Measurements from ENCODE around the gene SLC9A9.
"Not testable (repeated sequence)": the region's sequence is repeated elsewhere in the genome, so short reads cannot be mapped to it uniquely, and the experiment has no call there.

Gene SLC9A9

GRCh38 chr3:143551761-143552160, 296.5 kb downstream of the SLC9A9 start:
- no peak for DNase-seq (ENCODE audit: low read depth)

- DNase-seq (ENCODE audit: low read depth) = no peak
Observed at GRCh38 chr3:143548861-143549497, 299.3 kb downstream of the SLC9A9 start.

GRCh38 chr3:143548393-143548792, 299.9 kb downstream of the SLC9A9 start:
- no peak for DNase-seq (ENCODE audit: low read depth)

GRCh38 chr3:143538577-143538981, 309.7 kb downstream of the SLC9A9 start:
- DNase-seq (ENCODE audit: low read depth) = peak; percentile 70

GRCh38 chr3:143538061-143538460, 310.2 kb downstream of the SLC9A9 start:
- no peak for DNase-seq (ENCODE audit: low read depth)

GRCh38 chr3:143536817-143537535, 311.3 kb downstream of the SLC9A9 start:
- DNase-seq (ENCODE audit: low read depth) = peak; percentile 50

- no peak for DNase-seq (ENCODE audit: low read depth)
Observed at GRCh38 chr3:143535994-143536784, 312.1 kb downstream of the SLC9A9 start.

- DNase-seq (ENCODE audit: low read depth) = no peak
Observed at GRCh38 chr3:143533391-143533790, 314.9 kb downstream of the SLC9A9 start.

GRCh38 chr3:143532091-143532490, 316.2 kb downstream of the SLC9A9 start:
- DNase-seq (ENCODE audit: low read depth) = no peak

GRCh38 chr3:143531101-143531500, 317.2 kb downstream of the SLC9A9 start:
- DNase-seq (ENCODE audit: low read depth) = no peak

GRCh38 chr3:143529798-143530197, 318.5 kb downstream of the SLC9A9 start:
- DNase-seq (ENCODE audit: low read depth) = no peak

- DNase-seq (ENCODE audit: low read depth) = peak; percentile 70
Observed at GRCh38 chr3:143529018-143529478, 319.2 kb downstream of the SLC9A9 start.

- DNase-seq (ENCODE audit: low read depth) = no peak
Observed at GRCh38 chr3:143526011-143526545, 322.2 kb downstream of the SLC9A9 start.

- DNase-seq (ENCODE audit: low read depth) = no peak
Observed at GRCh38 chr3:143525408-143525807, 322.9 kb downstream of the SLC9A9 start.

GRCh38 chr3:143521803-143522202, 326.5 kb downstream of the SLC9A9 start:
- DNase-seq (ENCODE audit: low read depth) = no peak

GRCh38 chr3:143517131-143517530, 331.1 kb downstream of the SLC9A9 start:
- DNase-seq (ENCODE audit: low read depth) = not testable (repeated sequence)

- no peak for DNase-seq (ENCODE audit: low read depth)
Observed at GRCh38 chr3:143514874-143515273, 333.4 kb downstream of the SLC9A9 start.

GRCh38 chr3:143514109-143514508, 334.2 kb downstream of the SLC9A9 start:
- DNase-seq (ENCODE audit: low read depth) = no peak

- no peak for DNase-seq (ENCODE audit: low read depth)
Observed at GRCh38 chr3:143511174-143511879, 336.9 kb downstream of the SLC9A9 start.

- DNase-seq (ENCODE audit: low read depth) = no peak
Observed at GRCh38 chr3:143510601-143511000, 337.7 kb downstream of the SLC9A9 start.

- DNase-seq (ENCODE audit: low read depth) = peak; percentile 74
Observed at GRCh38 chr3:143507735-143508580, 340.3 kb downstream of the SLC9A9 start.
